K562 (cell line): ENCODE measurements around the gene API5.

Source experiments
- BRD4 ChIP-seq: fragments of 200-600 bp; sonication (generic); IDR thresholded peaks from 2 replicates; pipeline ENCODE4 v1.6.1; 2017; ENCODE audit warnings: inconsistent platforms
- CREB1 ChIP-seq, 2 experiments: sonication (generic) in 1 of 2; formaldehyde crosslinking in 1 of 2; IDR thresholded peaks; 2 replicates each; pipeline versions ENCODE4 v1.6.1 to v1.8.0; 2012 to 2022; ENCODE audit warnings: inconsistent platforms in 1 of 2, mild to moderate bottlenecking in 1 of 2, missing genetic modification reagents in 1 of 2, moderate library complexity in 1 of 2
- CTCF ChIP-seq, 3 experiments: IDR thresholded peaks in 2 of 3; conservative IDR thresholded peaks in 1 of 3; 2 replicates each; pipeline ENCODE4 v1.5.1; 2011 to 2012; ENCODE audit warnings: low read length in 3 of 3, mild to moderate bottlenecking in 3 of 3, control low read depth in 2 of 3, improper control_type of control experiment in 1 of 3, inconsistent platforms in 1 of 3, low read depth in 1 of 3, mixed read lengths in 1 of 3, moderate library complexity in 1 of 3; ENCODE audit not compliant: insufficient read depth in 2 of 3
- EGR1 ChIP-seq: fragments of 450-650 bp; conservative IDR thresholded peaks from 2 replicates; pipeline ENCODE4 v1.6.1; 2017; ENCODE audit warnings: mild to moderate bottlenecking
- FOS ChIP-seq: IDR thresholded peaks from 3 replicates; pipeline ENCODE4 v1.6.1; 2011; ENCODE audit not compliant: insufficient read length; ENCODE audit errors: extremely low read depth
- HNRNPLL ChIP-seq: fragments of 200-400 bp; formaldehyde crosslinking; IDR thresholded peaks from 2 replicates; pipeline ENCODE4 v1.6.1; 2017; ENCODE audit warnings: low read length, low read depth, mild to moderate bottlenecking; ENCODE audit not compliant: poor library complexity, severe bottlenecking
- NRF1 ChIP-seq, 2 experiments: fragments of 450-650 bp; IDR thresholded peaks in 1 of 2; conservative IDR thresholded peaks in 1 of 2; 2 replicates each; pipeline ENCODE4 v1.6.1; 2014; ENCODE audit warnings: mild to moderate bottlenecking in 2 of 2
- POLR2AphosphoS5 ChIP-seq: IDR thresholded peaks from 2 replicates; pipeline ENCODE4 v1.6.1; 2011; ENCODE audit warnings: mild to moderate bottlenecking, low read depth, low read length, moderate library complexity; ENCODE audit not compliant: control insufficient read depth, insufficient read depth
- SMC3 ChIP-seq: conservative IDR thresholded peaks from 2 replicates; pipeline ENCODE4 v1.6.1; 2011; ENCODE audit warnings: low read depth, low read length, improper control_type of control experiment; ENCODE audit not compliant: insufficient read depth
- SP1 ChIP-seq: sonication (generic); formaldehyde crosslinking; IDR thresholded peaks from 2 replicates; pipeline ENCODE4 v1.8.1; 2022; ENCODE audit warnings: mild to moderate bottlenecking, missing genetic modification reagents
- ZEB2 ChIP-seq: fragments of 450-650 bp; IDR thresholded peaks from 2 replicates; pipeline ENCODE4 v1.6.1; 2016
- ZFP1 ChIP-seq: fragments of 450-650 bp; formaldehyde crosslinking; IDR thresholded peaks from 2 replicates; pipeline ENCODE4 v1.4.0; 2020; ENCODE audit warnings: mild to moderate bottlenecking, mixed read lengths
- ZNF133 ChIP-seq: fragments of 250-450 bp; sonication (Bioruptor Pico); IDR thresholded peaks from 2 replicates; pipeline ENCODE4 v1.4.0; 2020; ENCODE audit warnings: mild to moderate bottlenecking
- TF ChIP-seq, protein P1 (sequence below): sonication (generic); formaldehyde crosslinking; IDR thresholded peaks from 2 replicates; pipeline ENCODE4 v1.8.0; 2023; ENCODE audit warnings: mild to moderate bottlenecking, missing genetic modification reagents

GRCh38 chr11:43328482-43328881 lies 16.7 kb downstream of the API5 start:
- TF ChIP-seq ZEB2 (no peak), CTCF (IDR thresholded peaks at IDR 0.05 in 2 of 3, conservative IDR thresholded peaks at IDR 0.05 in 1 of 3; ENCODE audit: insufficient read depth in 2 of 3, low read depth in 1 of 3, low read length in 3 of 3) (no peak), ZNF133 (CRISPR knock-in tag) (no peak), NRF1 (conservative IDR thresholded peaks at IDR 0.05 in 1 of 2, IDR thresholded peaks at IDR 0.05 in 1 of 2) (no peak), ZFP1 (no peak), HNRNPLL (no peak), BRD4 (no peak), FOS (no peak), POLR2AphosphoS5 (no peak), CREB1 (IDR thresholded peaks at IDR 0.05) (no peak), CREB1 (CRISPR knock-in tag; IDR thresholded peaks at IDR 0.05) (no peak), SP1 (CRISPR knock-in tag) (no peak), SMC3 (no peak), EGR1 (no peak)
- TF ChIP-seq, protein P1, sequence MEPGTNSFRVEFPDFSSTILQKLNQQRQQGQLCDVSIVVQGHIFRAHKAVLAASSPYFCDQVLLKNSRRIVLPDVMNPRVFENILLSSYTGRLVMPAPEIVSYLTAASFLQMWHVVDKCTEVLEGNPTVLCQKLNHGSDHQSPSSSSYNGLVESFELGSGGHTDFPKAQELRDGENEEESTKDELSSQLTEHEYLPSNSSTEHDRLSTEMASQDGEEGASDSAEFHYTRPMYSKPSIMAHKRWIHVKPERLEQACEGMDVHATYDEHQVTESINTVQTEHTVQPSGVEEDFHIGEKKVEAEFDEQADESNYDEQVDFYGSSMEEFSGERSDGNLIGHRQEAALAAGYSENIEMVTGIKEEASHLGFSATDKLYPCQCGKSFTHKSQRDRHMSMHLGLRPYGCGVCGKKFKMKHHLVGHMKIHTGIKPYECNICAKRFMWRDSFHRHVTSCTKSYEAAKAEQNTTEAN: no peak
